PC-9 (cell line): ENCODE measurements around the gene DSCAM.

Experiments
- EZH2 ChIP-seq: fragments of 200-600 bp; sonication (generic); IDR thresholded peaks from 2 replicates; pipeline ENCODE4 v1.8.0; 2017; ENCODE audit warnings: antibody characterized with exemption, low read depth
- TF ChIP-seq, protein P1 (sequence below): fragments of 200-600 bp; sonication (generic); conservative IDR thresholded peaks from 2 replicates; pipeline ENCODE4 v1.6.1; 2017; ENCODE audit warnings: mixed run types, antibody characterized with exemption, mild to moderate bottlenecking, moderate library complexity

DNA sequence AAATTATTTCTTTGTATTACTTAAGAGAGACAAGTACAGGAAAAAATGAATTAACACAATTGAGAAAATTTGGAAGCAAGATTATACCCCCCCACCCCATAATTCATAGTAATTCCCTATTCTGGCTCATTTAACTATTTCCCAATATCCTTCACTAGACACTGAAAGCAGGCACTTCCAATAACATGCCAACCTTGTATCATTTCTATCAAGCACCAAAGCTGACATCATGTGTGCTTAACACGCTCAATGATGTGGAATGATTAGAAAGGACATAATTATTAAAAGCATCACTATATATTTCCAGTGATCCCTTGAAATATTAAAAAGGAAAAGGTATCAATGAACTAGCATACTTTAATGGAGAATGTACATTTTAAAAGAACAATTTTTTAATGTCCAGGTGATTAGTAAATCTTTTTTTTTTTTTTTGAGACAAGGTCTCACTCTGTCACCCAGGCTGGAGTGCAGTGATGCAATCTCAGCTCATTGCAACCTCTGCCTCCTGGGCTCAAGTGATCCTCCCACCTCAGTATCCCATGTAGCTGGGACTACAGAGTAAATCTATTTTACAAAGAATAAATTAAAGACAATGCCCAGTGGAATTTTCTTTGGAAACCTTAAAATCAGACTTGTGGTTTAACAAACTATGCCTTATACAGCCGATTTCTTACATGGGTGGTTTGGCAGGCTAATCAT lies 443.9 kb downstream of the DSCAM start:
- TF ChIP-seq, protein P1, sequence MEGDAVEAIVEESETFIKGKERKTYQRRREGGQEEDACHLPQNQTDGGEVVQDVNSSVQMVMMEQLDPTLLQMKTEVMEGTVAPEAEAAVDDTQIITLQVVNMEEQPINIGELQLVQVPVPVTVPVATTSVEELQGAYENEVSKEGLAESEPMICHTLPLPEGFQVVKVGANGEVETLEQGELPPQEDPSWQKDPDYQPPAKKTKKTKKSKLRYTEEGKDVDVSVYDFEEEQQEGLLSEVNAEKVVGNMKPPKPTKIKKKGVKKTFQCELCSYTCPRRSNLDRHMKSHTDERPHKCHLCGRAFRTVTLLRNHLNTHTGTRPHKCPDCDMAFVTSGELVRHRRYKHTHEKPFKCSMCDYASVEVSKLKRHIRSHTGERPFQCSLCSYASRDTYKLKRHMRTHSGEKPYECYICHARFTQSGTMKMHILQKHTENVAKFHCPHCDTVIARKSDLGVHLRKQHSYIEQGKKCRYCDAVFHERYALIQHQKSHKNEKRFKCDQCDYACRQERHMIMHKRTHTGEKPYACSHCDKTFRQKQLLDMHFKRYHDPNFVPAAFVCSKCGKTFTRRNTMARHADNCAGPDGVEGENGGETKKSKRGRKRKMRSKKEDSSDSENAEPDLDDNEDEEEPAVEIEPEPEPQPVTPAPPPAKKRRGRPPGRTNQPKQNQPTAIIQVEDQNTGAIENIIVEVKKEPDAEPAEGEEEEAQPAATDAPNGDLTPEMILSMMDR: no peak
- TF ChIP-seq EZH2: no peak
